Loucy (cell line): ENCODE results near the gene FAF2.

ENCODE experiments used
- H2AFZ ChIP-seq: fragments of 200-600 bp; sonication (generic); 2 replicates; pipeline ENCODE4 v1.6.0; 2016; ENCODE audit warnings: antibody characterized with exemption, mild to moderate bottlenecking, low read length, moderate library complexity
- H3F3A ChIP-seq: fragments of 200-600 bp; 2 replicates; pipeline ENCODE4 v1.6.0; 2016; ENCODE audit warnings: antibody characterized with exemption, low read depth, mild to moderate bottlenecking
- H3K27me3 ChIP-seq: fragments of 200-600 bp; sonication (generic); 2 replicates; pipeline ENCODE4 v1.6.1; 2014; ENCODE audit warnings: low read length, mild to moderate bottlenecking; ENCODE audit not compliant: insufficient read depth, poor library complexity, severe bottlenecking
- H3K36me3 ChIP-seq: fragments of 200-600 bp; sonication (generic); 2 replicates; pipeline ENCODE4 v1.6.1; 2016; ENCODE audit warnings: low read length; ENCODE audit not compliant: insufficient read depth
- H3K4me1 ChIP-seq: fragments of 200-600 bp; sonication (generic); 2 replicates; pipeline ENCODE4 v1.5.1; 2014; ENCODE audit warnings: low read length, mild to moderate bottlenecking; ENCODE audit not compliant: insufficient read depth, poor library complexity, severe bottlenecking
- H3K4me2 ChIP-seq: fragments of 200-600 bp; sonication (generic); 2 replicates; pipeline ENCODE4 v1.6.0; 2014; ENCODE audit warnings: antibody characterized with exemption, low read length, low read depth, mild to moderate bottlenecking; ENCODE audit not compliant: poor library complexity, severe bottlenecking
- H3K4me3 ChIP-seq: fragments of 200-600 bp; sonication (generic); 2 replicates; pipeline ENCODE4 v1.5.1; 2014; ENCODE audit warnings: low read length, mild to moderate bottlenecking, mixed read lengths; ENCODE audit not compliant: poor library complexity, severe bottlenecking
- H3K79me2 ChIP-seq: fragments of 200-600 bp; sonication (generic); 2 replicates; pipeline ENCODE4 v1.6.1; 2014; ENCODE audit warnings: low read length; ENCODE audit not compliant: insufficient read depth
- H3K9ac ChIP-seq: fragments of 200-600 bp; sonication (generic); 2 replicates; pipeline ENCODE4 v1.6.0; 2014; ENCODE audit warnings: mild to moderate bottlenecking, low read depth, low read length, moderate library complexity; ENCODE audit not compliant: poor library complexity, severe bottlenecking
- H3K9me2 ChIP-seq: fragments of 200-600 bp; sonication (generic); replicated peaks from 2 replicates; pipeline ENCODE4 v1.6.1; 2016; ENCODE audit warnings: low read depth, low read length, mixed read lengths
- H3K9me3 ChIP-seq: fragments of 200-600 bp; sonication (generic); 2 replicates; pipeline ENCODE4 v1.6.1; 2014; ENCODE audit warnings: mild to moderate bottlenecking, antibody characterized with exemption, low read length, low read depth; ENCODE audit not compliant: insufficient read depth
- H4K20me1 ChIP-seq: fragments of 200-600 bp; sonication (generic); 2 replicates; pipeline ENCODE4 v1.6.0; 2014; ENCODE audit warnings: antibody characterized with exemption, low read length, mild to moderate bottlenecking; ENCODE audit not compliant: insufficient read depth, poor library complexity, severe bottlenecking
- CTCF ChIP-seq: fragments of 200-600 bp; sonication (generic); conservative IDR thresholded peaks from 2 replicates; pipeline ENCODE4 v1.5.1; 2014; ENCODE audit warnings: mild to moderate bottlenecking, antibody characterized with exemption, low read length
- EZH2phosphoT487 ChIP-seq: fragments of 200-600 bp; IDR thresholded peaks from 2 replicates; pipeline ENCODE4 v1.6.1; 2018; ENCODE audit warnings: antibody characterized with exemption, mild to moderate bottlenecking, moderate library complexity, borderline replicate concordance

Gene FAF2

GRCh38 chr5:176492431-176492830, 44.2 kb downstream of the FAF2 start:
- Histone ChIP-seq H3K9me2 (no peaks in the 10 kb centered on the region), H3K4me1 (peaks cover 10% of the 10 kb centered on the region)
- no peak for TF ChIP-seq EZH2phosphoT487
- TF ChIP-seq CTCF, result no peak

GRCh38 chr5:176497852-176498251, 49.7 kb downstream of the FAF2 start:
- Histone ChIP-seq H3K4me3 (no peak overlapping the region), H2AFZ (no peak overlapping the region), H3K4me2 (no peak overlapping the region), H3K9me2 (no peaks in the 10 kb centered on the region), H3K4me1 (no peaks in the 10 kb centered on the region), H3K27me3 (no peaks in the 10 kb centered on the region), H3K9me3 (no peaks in the 10 kb centered on the region), H4K20me1 (no peaks in the 10 kb centered on the region), H3K79me2 (no peaks in the 10 kb centered on the region), H3F3A (no peaks in the 10 kb centered on the region), H3K36me3 (peaks cover 70% of the 10 kb centered on the region; the same call in 1 of the 2 replicates), H3K9ac (no peak overlapping the region)
- no peak for TF ChIP-seq CTCF
- TF ChIP-seq EZH2phosphoT487, result no peak

More at GRCh38 chr5:176492431-176492830, 44.2 kb downstream of the FAF2 start:
- no peak overlapping the region for H2AFZ ChIP-seq
- H4K20me1 ChIP-seq, result peaks cover 7% of the 10 kb centered on the region
- H3K36me3 ChIP-seq, result peaks cover 67% of the 10 kb centered on the region; the same call in 1 of the 2 replicates
- no peaks in the 10 kb centered on the region for H3K9me3 ChIP-seq
- no peaks in the 10 kb centered on the region for H3K27me3 ChIP-seq
- no peaks in the 10 kb centered on the region for H3K79me2 ChIP-seq
- H3F3A ChIP-seq, result no peaks in the 10 kb centered on the region
- no peak overlapping the region for H3K4me2 ChIP-seq
- no peak overlapping the region for H3K9ac ChIP-seq
- no peak overlapping the region for H3K4me3 ChIP-seq

DNA sequence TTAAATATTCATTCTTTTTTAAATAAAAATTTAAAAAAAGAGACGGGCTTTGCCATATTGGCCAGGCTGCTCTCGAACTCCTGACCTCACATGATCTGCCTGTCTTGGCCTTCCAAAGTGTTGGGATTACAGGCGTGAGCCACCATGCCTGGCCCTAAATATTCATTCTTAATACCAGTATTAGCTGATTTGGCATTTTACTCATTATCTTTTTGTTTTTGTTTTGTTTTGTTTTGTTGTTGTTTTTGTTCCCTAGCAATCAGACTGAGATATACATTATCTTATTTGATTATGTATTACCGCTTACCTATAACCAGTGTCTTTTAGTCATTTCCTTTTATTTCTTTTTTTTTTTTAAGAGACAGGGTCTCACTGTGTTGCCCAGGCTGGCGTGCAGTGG, 51.1 kb downstream of the FAF2 start:
- H3F3A ChIP-seq, result no peaks in the 10 kb centered on the region
- no peaks in the 10 kb centered on the region for H3K9me3 ChIP-seq
- H4K20me1 ChIP-seq, result no peaks in the 10 kb centered on the region
- H3K9ac ChIP-seq, result no peak overlapping the region
- H3K79me2 ChIP-seq, result no peaks in the 10 kb centered on the region
- H2AFZ ChIP-seq, result no peak overlapping the region
- H3K9me2 ChIP-seq, result no peaks in the 10 kb centered on the region
- H3K4me2 ChIP-seq, result no peak overlapping the region
- no peaks in the 10 kb centered on the region for H3K4me1 ChIP-seq
- H3K36me3 ChIP-seq, result peaks cover 56% of the 10 kb centered on the region; the same call in 1 of the 2 replicates
- H3K4me3 ChIP-seq, result no peak overlapping the region
- TF ChIP-seq EZH2phosphoT487, result no peak
- no peaks in the 10 kb centered on the region for H3K27me3 ChIP-seq

GRCh38 chr5:176500511-176500910, 52.3 kb downstream of the FAF2 start:
- no peak overlapping the region for H2AFZ ChIP-seq
- no peaks in the 10 kb centered on the region for H4K20me1 ChIP-seq
- no peaks in the 10 kb centered on the region for H3K9me3 ChIP-seq
- no peaks in the 10 kb centered on the region for H3F3A ChIP-seq
- H3K4me2 ChIP-seq, result no peak overlapping the region
- TF ChIP-seq CTCF (no peak), EZH2phosphoT487 (no peak)
- H3K27me3 ChIP-seq, result no peaks in the 10 kb centered on the region
- H3K79me2 ChIP-seq, result no peaks in the 10 kb centered on the region
- no peak overlapping the region for H3K4me3 ChIP-seq
- peaks cover 48% of the 10 kb centered on the region; the same call in 1 of the 2 replicates for H3K36me3 ChIP-seq
- H3K4me1 ChIP-seq, result no peaks in the 10 kb centered on the region
- no peak overlapping the region for H3K9ac ChIP-seq
- no peaks in the 10 kb centered on the region for H3K9me2 ChIP-seq
